HS-5 (cell line): ENCODE results near the gene CRY2.

Experiments used
- DNase-seq: peaks from one replicate; pipeline ENCODE4 v3.0.0-alpha.2; 2012; ENCODE audit warnings: low read depth

Gene CRY2

DNA sequence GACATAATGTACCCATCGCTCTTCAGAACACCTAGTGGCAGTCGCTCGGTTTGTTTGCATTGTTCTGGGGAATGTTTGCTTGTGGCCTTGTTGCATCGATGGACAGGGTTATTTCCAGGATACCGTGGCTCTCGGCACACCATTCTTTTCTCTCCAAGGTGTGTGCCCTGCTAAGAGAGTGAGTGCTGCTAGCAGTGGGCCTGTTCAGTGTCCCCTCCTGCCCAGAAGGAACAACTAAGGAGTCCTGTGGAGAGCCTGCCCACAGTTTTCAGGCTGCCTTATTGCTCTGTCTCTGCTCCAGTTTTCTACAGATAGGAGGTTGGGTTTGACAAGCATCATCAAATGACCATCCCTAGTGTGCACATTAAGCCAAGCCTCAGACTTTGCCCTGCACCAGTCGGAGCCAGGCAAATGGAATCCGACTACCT is 1.4 kb downstream of the CRY2 start:
- DNase-seq, result no peak

GRCh38 chr11:45850446-45850845 is 3.2 kb downstream of the CRY2 start:
- no peak for DNase-seq

GRCh38 chr11:45851228-45851627 is 4.0 kb downstream of the CRY2 start:
- DNase-seq, result no peak

DNA sequence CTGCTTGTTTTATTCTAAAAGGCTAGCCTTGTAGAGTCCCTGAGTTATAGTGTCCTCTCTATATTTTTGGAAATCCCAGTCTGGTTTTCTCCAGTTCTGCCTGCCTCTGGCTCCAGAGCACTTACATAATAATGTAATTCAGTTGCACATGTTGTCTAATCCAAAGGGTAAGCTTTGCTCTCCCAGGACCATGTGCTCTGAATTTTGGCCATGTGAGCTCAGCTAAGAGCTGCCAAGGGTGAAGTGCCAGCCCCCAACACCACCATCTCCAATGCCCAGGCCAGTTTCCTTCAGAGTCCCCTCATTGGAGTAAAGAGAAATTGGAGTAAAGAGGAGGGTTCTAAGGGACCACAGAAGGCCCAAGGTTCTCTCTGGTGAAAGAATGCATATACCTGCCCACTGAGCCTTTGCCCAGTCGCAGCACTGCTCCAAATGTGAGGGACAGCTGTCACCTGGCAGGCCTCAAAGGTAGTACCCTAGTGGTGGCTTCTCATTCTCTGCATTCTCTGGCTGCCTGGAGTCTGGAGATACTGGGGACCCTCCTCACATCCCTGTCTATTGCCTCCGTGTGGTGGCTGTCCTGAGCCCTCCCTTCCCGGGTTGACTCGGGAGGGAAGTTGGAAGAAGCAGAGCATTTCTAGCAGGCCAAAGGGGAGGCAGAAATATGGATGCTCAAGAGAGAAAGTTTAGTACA is 4.9 kb downstream of the CRY2 start:
- no peak for DNase-seq

- DNase-seq, result no peak
Measured at GRCh38 chr11:45852712-45853101, 5.4 kb downstream of the CRY2 start.

DNA sequence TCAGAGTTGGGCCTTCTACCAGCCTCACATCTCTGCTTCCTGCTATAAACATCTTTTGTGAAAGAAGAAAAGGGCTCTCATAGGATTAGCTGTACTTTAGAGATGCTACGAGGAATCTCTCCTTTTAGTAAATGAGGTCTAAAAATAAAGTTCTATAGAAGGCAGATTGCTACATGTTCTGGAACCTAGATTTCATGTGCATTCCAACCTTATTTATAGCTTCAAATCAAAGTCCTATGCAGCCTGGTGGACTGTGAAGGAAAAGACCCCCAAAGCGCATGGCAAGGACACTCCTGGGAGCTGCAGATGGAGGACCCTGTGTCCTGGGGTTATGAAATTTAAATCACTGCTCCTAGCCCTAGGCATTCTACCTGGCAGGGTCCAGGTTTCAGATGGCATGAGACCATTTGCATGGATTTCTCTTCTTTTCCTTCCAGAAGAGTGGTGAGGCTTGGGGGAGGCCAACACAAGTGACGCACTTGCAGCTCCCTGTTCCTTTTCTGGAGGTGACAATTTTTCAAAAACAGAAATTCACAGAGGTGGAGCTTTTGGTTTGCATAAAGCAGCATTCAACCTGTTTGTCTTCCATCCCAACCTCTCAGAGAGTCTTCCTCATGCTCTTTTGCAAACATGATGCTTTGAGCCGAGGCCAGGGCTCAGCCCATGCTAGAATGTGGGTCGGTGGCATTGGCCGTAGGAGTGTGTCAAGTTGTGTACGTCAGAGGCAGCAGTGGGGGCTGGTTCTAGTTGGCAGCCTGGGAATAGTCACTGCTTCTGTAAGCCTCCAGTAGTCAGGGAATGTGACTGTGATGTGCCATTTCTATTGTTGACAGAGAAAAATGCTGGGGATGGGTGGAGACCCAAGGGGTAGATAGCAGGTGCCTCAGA is 6.3 kb downstream of the CRY2 start:
- DNase-seq, result no peak

DNA sequence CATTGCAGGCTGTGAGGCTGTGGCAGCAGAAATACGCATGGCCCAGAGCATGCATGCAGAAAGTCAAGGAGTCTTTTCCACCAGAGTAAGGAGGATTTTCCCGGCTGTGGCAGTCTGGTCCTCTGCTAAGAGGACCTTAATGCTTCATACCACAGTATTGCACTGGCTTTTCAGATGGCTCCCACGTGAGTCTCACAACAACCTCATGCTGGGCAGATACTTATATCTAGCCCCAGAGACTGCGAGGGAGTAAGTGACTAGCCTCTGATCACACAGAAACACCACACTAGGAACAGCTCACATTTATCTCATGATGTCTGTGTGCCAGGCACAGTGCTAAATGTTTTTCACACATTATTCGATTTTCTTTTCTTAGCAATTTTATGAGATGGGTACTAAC is 8.0 kb downstream of the CRY2 start:
- DNase-seq, result no peak

DNA sequence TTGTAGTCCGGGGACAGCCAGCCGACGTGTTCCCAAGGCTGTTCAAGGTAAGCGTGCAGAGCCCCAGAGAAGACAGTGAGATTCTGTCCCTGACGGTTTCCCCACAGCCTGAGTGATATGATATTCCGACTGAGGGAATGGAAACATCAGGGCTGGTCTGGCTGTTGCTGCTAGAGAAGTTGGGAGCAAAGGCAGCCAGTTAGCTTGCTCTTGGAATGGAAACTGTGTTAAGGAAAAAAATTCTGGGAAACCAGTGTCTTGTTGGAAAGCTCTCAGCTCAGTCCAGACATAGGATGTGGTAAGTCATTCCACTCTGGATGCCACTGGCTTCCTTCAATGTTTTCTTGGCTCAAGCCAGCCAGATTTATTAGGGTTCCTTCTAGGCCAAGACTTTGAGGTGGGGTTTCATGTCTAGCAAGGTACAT is 8.8 kb downstream of the CRY2 start:
- no peak for DNase-seq

GRCh38 chr11:45857961-45858474 is 10.7 kb downstream of the CRY2 start:
- no peak for DNase-seq

GRCh38 chr11:45858751-45859398 is 11.6 kb downstream of the CRY2 start:
- DNase-seq, result no peak

- DNase-seq, result no peak
Measured at GRCh38 chr11:45859661-45860140, 12.4 kb downstream of the CRY2 start.

DNA sequence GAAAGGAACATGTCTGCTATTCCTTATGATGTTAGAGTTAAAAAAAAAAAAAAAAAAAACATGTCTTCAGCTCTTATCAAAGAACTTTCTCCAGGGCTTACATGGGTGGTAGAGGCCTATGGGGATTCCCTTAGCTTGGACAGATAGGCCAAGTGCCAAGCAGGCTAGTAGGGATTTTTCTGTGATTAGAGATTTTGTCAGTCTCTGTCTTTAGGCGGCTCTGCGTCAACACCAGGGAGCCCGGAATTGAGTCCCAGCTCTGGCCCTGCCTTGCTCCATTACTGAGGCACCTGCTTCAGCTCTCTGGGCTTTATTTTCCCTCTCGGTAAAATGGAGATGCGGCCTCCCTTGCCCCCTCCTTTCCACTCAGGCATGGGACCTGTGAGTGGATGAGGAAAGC is 13.1 kb downstream of the CRY2 start:
- DNase-seq, result no peak

DNA sequence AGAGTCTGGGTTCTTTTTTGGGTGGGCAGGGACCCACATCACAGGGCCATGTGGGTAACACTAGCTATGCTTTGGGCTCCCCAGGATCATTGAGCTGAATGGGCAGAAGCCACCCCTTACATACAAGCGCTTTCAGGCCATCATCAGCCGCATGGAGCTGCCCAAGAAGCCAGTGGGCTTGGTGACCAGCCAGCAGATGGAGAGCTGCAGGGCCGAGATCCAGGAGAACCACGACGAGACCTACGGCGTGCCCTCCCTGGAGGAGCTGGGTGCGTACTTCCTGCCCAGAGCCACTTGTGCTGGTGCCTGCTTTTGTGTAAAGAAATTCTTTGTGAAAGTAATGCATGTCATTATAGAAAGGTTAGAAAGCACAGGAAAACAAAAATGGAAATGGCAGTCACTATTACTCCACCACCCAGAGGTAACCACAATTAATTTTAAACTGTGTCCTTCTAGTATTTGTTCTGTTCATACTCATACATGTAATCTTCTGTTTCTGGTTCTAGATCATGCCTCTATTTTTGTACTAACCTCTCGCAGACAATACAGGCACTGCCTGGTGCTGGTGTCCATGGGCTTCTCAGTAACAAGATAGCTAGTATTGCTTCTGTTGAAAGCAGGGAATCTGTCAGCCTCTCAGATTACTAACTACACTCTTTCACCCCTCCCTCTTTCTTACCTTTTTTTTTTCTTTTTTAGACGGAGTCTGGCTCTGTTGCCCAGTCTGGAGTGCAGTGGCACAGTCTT is 13.7 kb downstream of the CRY2 start:
- no peak for DNase-seq

DNA sequence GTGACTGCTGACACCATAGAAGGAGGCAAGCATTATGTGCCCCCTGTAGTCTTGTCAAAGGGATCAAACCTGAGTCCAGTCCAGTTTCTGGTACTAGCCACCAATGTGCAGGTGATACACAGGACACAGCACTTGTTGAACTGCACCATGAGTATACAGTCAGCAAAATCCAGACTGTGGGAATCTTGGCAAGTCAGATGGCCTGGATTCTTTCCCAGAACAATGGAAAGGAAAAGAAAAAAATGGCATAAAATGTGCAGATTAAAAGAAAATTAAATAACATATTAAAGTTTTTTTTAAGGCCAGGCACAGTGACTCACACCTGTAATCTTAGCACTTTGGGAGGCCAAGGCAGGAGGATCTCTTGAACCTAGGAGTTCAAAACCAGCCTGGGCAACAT is 16.8 kb downstream of the CRY2 start:
- DNase-seq, result no peak

- DNase-seq, result no peak
Measured at GRCh38 chr11:45869551-45869950, 22.3 kb downstream of the CRY2 start.

- DNase-seq, result no peak
Measured at GRCh38 chr11:45870706-45871105, 23.4 kb downstream of the CRY2 start.

GRCh38 chr11:45871638-45872037 is 24.4 kb downstream of the CRY2 start:
- DNase-seq, result no peak

DNA sequence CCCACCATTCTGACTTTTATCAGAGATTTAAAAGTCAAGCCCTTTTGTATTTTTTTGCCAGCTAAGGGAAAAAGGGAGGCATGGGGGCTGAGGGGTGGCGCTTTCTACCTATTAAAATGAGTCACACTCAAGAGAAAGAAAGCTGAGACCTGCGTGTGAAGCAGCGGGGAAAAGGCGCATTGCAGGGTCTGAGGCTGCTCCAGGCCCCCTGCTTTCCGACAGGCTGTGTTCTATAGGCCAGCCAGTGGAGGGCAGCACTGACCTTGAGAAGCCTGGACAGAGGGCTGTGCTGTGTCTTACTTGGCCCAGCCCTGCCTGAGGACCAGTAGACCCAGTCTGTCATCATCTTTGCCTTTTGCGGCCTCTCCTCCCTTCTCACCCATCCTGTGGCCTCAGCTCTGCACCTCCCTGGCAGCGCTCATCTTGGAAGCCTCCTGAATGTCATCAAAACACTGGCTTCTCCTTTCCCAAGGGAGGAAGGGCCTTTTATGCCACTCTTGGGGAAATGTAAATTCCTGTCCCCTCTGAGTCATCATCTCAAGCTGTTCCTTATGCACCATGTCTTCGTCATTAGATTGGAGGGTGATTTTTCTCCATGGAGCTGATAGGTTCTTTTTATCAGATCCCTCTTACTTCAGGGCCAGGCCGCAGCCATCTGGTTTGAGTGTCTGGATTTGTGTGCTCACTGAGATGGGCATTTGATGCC is 25.5 kb downstream of the CRY2 start:
- DNase-seq, result no peak

DNA sequence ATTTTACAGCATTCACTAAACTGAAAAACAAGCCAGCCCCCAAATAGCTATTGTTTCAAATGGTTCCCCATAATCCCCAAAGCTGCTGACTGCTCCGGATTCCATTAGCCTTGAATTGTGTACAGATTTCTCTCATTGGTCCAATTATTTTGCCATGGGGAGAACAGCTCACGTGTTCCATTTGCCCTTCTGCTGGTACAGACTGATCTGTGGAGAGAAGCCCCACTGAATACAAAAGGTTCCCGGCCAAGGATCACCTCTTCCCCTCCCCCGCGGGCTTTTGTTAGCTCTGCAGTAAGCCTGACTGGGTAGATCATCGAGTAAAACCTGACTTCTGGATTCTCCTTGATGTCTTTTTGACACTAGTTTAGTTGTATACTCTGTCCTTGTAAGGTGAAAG is 29.1 kb downstream of the CRY2 start:
- no peak for DNase-seq

DNA sequence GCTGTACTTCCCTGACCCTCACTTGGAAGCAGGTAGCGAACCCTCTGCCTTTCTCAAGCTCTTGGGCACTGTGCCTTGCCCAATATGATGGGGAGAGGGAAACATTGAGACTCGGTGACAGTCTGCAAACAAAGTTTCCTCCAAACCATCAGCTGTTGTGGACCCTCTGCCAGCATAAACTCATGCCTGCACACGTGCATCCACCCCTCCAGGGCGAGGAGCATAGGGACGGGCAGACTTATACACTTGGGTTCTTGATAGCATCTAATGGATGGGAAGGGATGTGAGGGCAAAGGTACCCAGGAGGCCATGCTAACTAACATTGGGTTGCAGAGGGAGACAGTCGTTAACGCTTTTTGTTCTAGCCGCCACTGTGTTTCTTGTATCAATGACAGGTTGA is 29.9 kb downstream of the CRY2 start:
- no peak for DNase-seq

- no peak for DNase-seq
Measured at GRCh38 chr11:45877845-45878244, 30.6 kb downstream of the CRY2 start.
